ENCODE data around the gene CCNI2. TPM values are rescaled to one million over a fixed set of nuclear protein-coding genes. Genes with fewer than 3 reads are reported as not detected.

Gene CCNI2
- total and polyA plus RNA-seq, 7 experiments from 2014 or later, result 2.4 to 44.9 (median 5.0) TPM

DNA sequence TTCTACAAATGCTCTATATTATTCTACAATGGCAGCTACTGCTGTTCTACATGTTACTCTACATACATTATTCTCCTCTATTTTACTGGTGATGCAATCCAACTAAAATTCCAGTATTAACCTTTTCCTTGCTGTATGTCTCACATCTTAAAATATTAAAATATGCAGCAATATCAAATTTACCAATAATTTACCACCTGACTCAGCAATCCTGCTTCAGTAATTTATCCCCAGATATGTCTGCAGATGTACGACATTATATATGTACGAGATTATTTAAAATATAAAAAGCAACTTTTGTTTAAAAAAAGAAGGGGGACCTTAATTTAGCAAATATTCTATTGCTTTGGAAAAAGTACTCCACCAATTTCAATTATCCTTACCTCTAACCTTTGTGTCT is 21.5 kb upstream of the CCNI2 start:
- Mint-ChIP-seq H3K9me3 (peaks cover 0 to 2% (median 0%) of the 10 kb centered on the region in 11 donors), H3K27me3 (no peaks in the 10 kb centered on the region), H3K4me1 (peaks cover 3 to 15% (median 6%) of the 10 kb centered on the region in 7 donors), H3K36me3 (peaks cover 4 to 50% (median 27%) of the 10 kb centered on the region in 5 donors), H3K4me3 (no peak overlapping the region), H3K27ac (no peak overlapping the region)
- H3K9me3 ChIP-seq (ENCODE audit: control insufficient read depth in 2 of 3, low read length in 3 of 3), result no peaks in the 10 kb centered on the region
- ChIA-PET CTCF (no interaction called here), POLR2A (no interaction called here)
- H3K4me3 ChIP-seq (ENCODE audit: low read length), result no peak overlapping the region
- no peak overlapping the region for H3K27ac ChIP-seq (ENCODE audit: low read depth, low read length)
- intact Hi-C loops (cut with micrococcal nuclease), result no loop called here
- H3K4me1 ChIP-seq (ENCODE audit: control insufficient read depth in 2 of 2, insufficient read depth in 2 of 2, low read length in 2 of 2), result no peaks in the 10 kb centered on the region
- ATAC-seq (no peak), DNase-seq (no peak)
- H3K27me3 ChIP-seq (ENCODE audit: control insufficient read depth in 2 of 2, insufficient read depth in 2 of 2, low read length in 2 of 2), result no peaks in the 10 kb centered on the region
- H3K36me3 ChIP-seq (ENCODE audit: control insufficient read depth in 2 of 3, insufficient read depth in 3 of 3, low read length in 3 of 3), result peaks cover 0 to 11% (median 7%) of the 10 kb centered on the region in 3 experiments

GRCh38 chr5:132729896-132730295 is 17.3 kb upstream of the CCNI2 start:
- no peaks in the 10 kb centered on the region for H3K27me3 Mint-ChIP-seq
- ATAC-seq (no peak), DNase-seq (no peak)
- peaks cover 4 to 26% (median 15%) of the 10 kb centered on the region in 7 donors for H3K4me1 Mint-ChIP-seq
- Histone ChIP-seq H3K27me3 (ENCODE audit: control insufficient read depth in 2 of 2, insufficient read depth in 2 of 2, low read length in 2 of 2) (no peaks in the 10 kb centered on the region), H3K4me3 (ENCODE audit: low read length) (no peak overlapping the region), H3K4me1 (ENCODE audit: control insufficient read depth in 2 of 2, insufficient read depth in 2 of 2, low read length in 2 of 2) (no peaks in the 10 kb centered on the region), H3K36me3 (ENCODE audit: control insufficient read depth in 2 of 3, insufficient read depth in 3 of 3, low read length in 3 of 3) (peaks cover 4 to 11% (median 4%) of the 10 kb centered on the region in 3 experiments), H3K9me3 (ENCODE audit: control insufficient read depth in 2 of 3, low read length in 3 of 3) (no peaks in the 10 kb centered on the region), H3K27ac (ENCODE audit: low read depth, low read length) (no peak overlapping the region)
- no peaks in the 10 kb centered on the region for H3K9me3 Mint-ChIP-seq
- H3K36me3 Mint-ChIP-seq, result peaks cover 4 to 39% (median 29%) of the 10 kb centered on the region in 5 donors
- ChIA-PET POLR2A (interaction anchor here (0.6 kb wide), 1 partner anchor 122 kb away, joined by 3 read pairs; no protein-coding TSS in a partner anchor), CTCF (interaction anchor here (0.7 kb wide), 1 partner anchor 37 kb away, joined by 3 read pairs; no protein-coding TSS in a partner anchor)
- H3K27ac Mint-ChIP-seq, result peak overlapping the region in 2 of 9 donors; percentile 38 to 86
- no peak overlapping the region for H3K4me3 Mint-ChIP-seq
- intact Hi-C loops (cut with micrococcal nuclease), result loop anchor here (10.0 kb wide), 2 partner anchors 935 to 1095 kb away; partner anchors contain the start of genes FNIP1 (in 1 of the 2) and RAPGEF6 (in 1 of the 2)

DNA sequence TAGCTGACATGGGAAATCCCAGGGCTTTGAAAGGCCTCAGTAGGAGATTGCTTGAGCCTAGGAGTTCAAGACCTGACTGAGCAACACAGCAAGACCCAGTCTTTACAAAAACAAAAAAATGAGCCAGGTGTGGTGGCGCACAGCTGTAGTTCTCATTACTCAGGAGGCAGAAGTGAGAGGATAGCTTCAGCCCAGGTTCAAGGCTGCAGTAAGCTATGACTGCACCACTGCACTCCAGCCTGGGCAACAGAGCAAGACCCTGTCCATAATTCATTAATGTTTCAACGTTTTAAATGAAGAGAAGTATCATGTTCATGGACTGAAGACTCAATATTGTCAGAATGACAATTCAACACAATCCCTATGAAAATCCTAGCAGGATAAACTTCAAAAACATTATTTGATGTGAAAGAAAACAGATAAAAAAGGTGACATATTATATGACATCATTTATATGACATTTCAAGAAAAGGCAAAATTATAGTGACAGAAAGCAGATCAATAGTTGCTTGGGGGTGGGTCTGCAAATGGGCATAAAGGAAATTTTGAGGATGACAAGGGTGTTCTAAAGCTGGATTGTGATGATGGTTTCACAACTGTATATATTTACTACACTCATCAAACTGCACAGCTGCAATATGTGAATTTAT is 13.6 kb upstream of the CCNI2 start:
- Histone ChIP-seq H3K36me3 (ENCODE audit: control insufficient read depth in 2 of 3, insufficient read depth in 3 of 3, low read length in 3 of 3) (peaks cover 0 to 7% (median 0%) of the 10 kb centered on the region in 3 experiments), H3K9me3 (ENCODE audit: control insufficient read depth in 2 of 3, low read length in 3 of 3) (no peaks in the 10 kb centered on the region), H3K4me3 (ENCODE audit: low read length) (no peak overlapping the region), H3K27me3 (ENCODE audit: control insufficient read depth in 2 of 2, insufficient read depth in 2 of 2, low read length in 2 of 2) (no peaks in the 10 kb centered on the region), H3K4me1 (ENCODE audit: control insufficient read depth in 2 of 2, insufficient read depth in 2 of 2, low read length in 2 of 2) (peaks cover 13 to 18% of the 10 kb centered on the region in 2 donors), H3K27ac (ENCODE audit: low read depth, low read length) (no peak overlapping the region)
- H3K9me3 Mint-ChIP-seq, result no peaks in the 10 kb centered on the region
- no peak overlapping the region for H3K4me3 Mint-ChIP-seq
- ChIA-PET CTCF (no interaction called here), POLR2A (interaction anchor here (0.7 to 1.9 kb wide), 2 partner anchors 14 to 67 kb away, joined by 3 to 5 read pairs; partner anchors contain the start of gene CCNI2)
- H3K27ac Mint-ChIP-seq, result no peak overlapping the region
- peaks cover 21 to 52% (median 39%) of the 10 kb centered on the region in 7 donors for H3K4me1 Mint-ChIP-seq
- peaks cover 0 to 24% (median 16%) of the 10 kb centered on the region in 5 donors for H3K36me3 Mint-ChIP-seq
- no peak for ATAC-seq
- no peaks in the 10 kb centered on the region for H3K27me3 Mint-ChIP-seq
- intact Hi-C loops (cut with micrococcal nuclease), result loop anchor here (10.0 kb wide), 2 partner anchors 939 to 1099 kb away; partner anchors contain the start of genes FNIP1 (in 1 of the 2) and RAPGEF6 (in 1 of the 2)
- DNase-seq, result no peak

DNA sequence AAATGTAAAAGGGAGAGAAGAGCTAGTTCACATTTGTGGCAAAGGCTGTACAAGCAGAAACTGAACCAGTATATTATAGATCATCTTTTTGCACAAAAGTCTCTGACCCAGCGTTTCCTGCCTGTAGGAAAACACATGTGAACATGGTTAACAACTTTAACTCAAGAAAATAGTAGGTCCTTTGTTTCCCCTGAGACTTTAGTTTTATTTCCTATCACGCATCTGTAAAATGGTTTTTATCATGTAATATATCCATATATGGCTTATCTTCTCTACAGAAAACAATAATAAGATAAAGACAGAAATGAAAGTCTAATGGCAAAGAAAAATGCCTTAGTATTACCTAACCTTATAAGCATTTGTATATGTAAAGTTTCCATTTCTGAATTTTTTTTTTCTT is 12.5 kb upstream of the CCNI2 start:
- H3K9me3 ChIP-seq (ENCODE audit: control insufficient read depth in 2 of 3, low read length in 3 of 3), result no peaks in the 10 kb centered on the region
- no peak overlapping the region for H3K27ac ChIP-seq (ENCODE audit: low read depth, low read length)
- CTCF ChIA-PET, result no interaction called here
- Mint-ChIP-seq H3K27ac (no peak overlapping the region), H3K4me3 (peak overlapping the region in 2 of 10 donors; percentile 21 to 24), H3K27me3 (peaks cover 0 to 7% (median 0%) of the 10 kb centered on the region in 5 donors), H3K9me3 (no peaks in the 10 kb centered on the region), H3K36me3 (peaks cover 0 to 21% (median 14%) of the 10 kb centered on the region in 5 donors), H3K4me1 (peaks cover 18 to 56% (median 40%) of the 10 kb centered on the region in 7 donors)
- peaks cover 0 to 7% (median 0%) of the 10 kb centered on the region in 3 experiments for H3K36me3 ChIP-seq (ENCODE audit: control insufficient read depth in 2 of 3, insufficient read depth in 3 of 3, low read length in 3 of 3)
- no peak for ATAC-seq
- H3K4me1 ChIP-seq (ENCODE audit: control insufficient read depth in 2 of 2, insufficient read depth in 2 of 2, low read length in 2 of 2), result peaks cover 13 to 18% of the 10 kb centered on the region in 2 donors
- H3K4me3 ChIP-seq (ENCODE audit: low read length), result no peak overlapping the region
- intact Hi-C loops (cut with micrococcal nuclease), result loop anchor here (5.0 to 10.0 kb wide), 5 partner anchors 133 to 2003 kb away; partner anchors contain the start of genes CAMLG (in 1 of the 2), FNIP1 (in 1 of the 2), GDF9 (in 1 of the 2) and RAPGEF6 (in 1 of the 2)
- POLR2A ChIA-PET, result no interaction called here
- H3K27me3 ChIP-seq (ENCODE audit: control insufficient read depth in 2 of 2, insufficient read depth in 2 of 2, low read length in 2 of 2), result no peaks in the 10 kb centered on the region
- no peak for DNase-seq

DNA sequence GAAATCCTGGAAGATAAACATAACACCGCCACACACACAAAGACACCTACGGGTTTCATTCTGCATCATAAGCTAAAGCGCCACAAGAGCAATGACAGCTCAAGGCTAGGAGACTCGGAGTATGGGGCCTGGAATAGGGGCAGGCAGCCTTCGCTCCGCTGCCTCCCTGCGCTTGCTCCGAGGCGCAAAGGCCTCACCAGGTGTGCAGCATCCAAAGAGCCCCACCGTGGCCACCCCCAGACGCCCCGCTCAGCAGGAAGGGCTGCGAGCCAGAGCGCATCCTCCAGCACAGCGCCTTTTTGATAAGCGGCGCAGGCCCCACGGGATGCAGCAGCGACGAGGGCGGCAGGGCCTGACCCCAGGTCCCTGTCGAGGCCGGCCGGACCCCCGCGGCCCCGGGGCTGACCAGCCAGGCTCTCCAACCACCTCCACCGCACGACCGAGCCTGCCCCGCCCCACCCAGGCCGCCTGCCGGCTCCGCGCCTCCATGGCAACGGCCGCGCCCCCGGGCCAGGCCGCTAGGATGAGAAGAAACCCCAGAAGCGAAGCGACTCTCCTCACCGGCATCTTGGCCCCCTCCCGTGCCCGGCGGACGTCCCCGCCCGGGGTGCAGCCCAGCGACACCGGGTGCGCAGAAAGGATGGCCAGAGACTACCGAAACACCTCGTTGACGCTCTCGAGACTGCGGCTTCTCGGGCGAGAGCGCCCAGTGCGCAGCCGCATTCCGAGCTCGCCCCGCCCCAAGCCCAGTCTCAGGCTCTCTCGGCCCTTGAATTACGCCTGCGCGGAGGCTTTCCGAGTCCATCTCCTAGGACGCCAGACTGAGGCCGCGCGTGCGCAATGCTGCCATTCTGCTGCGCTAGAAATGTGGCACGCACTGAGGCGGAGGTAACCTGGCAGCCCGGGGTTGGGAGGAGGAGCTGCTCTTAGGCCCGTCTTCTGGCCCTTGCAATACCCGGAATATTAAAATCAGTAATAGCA is 10.1 kb upstream of the CCNI2 start, which contains the start of gene KIF3A:
KIF3A (minus strand) TSS at position 694 of the 981 bp plus-strand sequence; CDS start at position 567, 127 bp downstream.
- Mint-ChIP-seq H3K27me3 (peaks cover 0 to 18% (median 2%) of the 10 kb centered on the region in 5 donors), H3K9me3 (no peaks in the 10 kb centered on the region), H3K36me3 (peaks cover 0 to 14% (median 6%) of the 10 kb centered on the region in 5 donors), H3K4me3 (peak within 1 kb of the TSS; percentile 87 to 94 (median 92)), H3K4me1 (peaks cover 14 to 52% (median 39%) of the 10 kb centered on the region in 7 donors), H3K27ac (peak within 1 kb of the TSS; percentile 84 to 94 (median 92))
- Histone ChIP-seq H3K9me3 (ENCODE audit: control insufficient read depth in 2 of 3, low read length in 3 of 3) (no peaks in the 10 kb centered on the region), H3K27ac (ENCODE audit: low read depth, low read length) (peak within 1 kb of the TSS; percentile 78), H3K4me1 (ENCODE audit: control insufficient read depth in 2 of 2, insufficient read depth in 2 of 2, low read length in 2 of 2) (peaks cover 13 to 18% of the 10 kb centered on the region in 2 donors), H3K36me3 (ENCODE audit: control insufficient read depth in 2 of 3, insufficient read depth in 3 of 3, low read length in 3 of 3) (peaks cover 0 to 7% (median 0%) of the 10 kb centered on the region in 3 experiments), H3K27me3 (ENCODE audit: control insufficient read depth in 2 of 2, insufficient read depth in 2 of 2, low read length in 2 of 2) (no peaks in the 10 kb centered on the region), H3K4me3 (ENCODE audit: low read length) (peak within 1 kb of the TSS; percentile 96)
- DNase-seq, result peak; percentile 93 to 98 (median 97)
- peak; percentile 95 for ATAC-seq
- ChIA-PET CTCF (interaction anchor here (0.8 to 1.5 kb wide), 3 partner anchors 9 to 133 kb away, joined by 4 read pairs; no protein-coding TSS in a partner anchor), POLR2A (interaction anchor here (0.8 to 2.7 kb wide), 6 partner anchors 10 to 368 kb away, joined by 3 to 48 read pairs (median 4); partner anchors contain the start of genes CCNI2, GDF9, RAD50 and SLC22A5)
- intact Hi-C loops (cut with micrococcal nuclease), result loop anchor here (1.0 to 10.0 kb wide), 16 partner anchors 10 to 2000 kb away; partner anchors contain the start of genes CCNI2 (in 2 of the 2), GDF9 (in 2 of the 2), RAD50 (in 2 of the 2) and SEPTIN8 (in 2 of the 2)

Data from naive thymus-derived CD4-positive, alpha-beta T cell (primary cell).